ENCODE data around the gene ITGA5. TPM values are rescaled to one million over a fixed set of nuclear protein-coding genes. Genes with fewer than 3 reads are reported as not detected.

The ITGA5 gene
- 1,184 and 1,463 TPM in 2 replicates for total RNA-seq

GRCh38 chr12:54419088-54419887 lies at the start of gene ITGA5:
Gene ITGA5, minus strand, starts transcription at chr12:54419266. Its CDS starts 68 bp downstream, at chr12:54419198.

DNA sequence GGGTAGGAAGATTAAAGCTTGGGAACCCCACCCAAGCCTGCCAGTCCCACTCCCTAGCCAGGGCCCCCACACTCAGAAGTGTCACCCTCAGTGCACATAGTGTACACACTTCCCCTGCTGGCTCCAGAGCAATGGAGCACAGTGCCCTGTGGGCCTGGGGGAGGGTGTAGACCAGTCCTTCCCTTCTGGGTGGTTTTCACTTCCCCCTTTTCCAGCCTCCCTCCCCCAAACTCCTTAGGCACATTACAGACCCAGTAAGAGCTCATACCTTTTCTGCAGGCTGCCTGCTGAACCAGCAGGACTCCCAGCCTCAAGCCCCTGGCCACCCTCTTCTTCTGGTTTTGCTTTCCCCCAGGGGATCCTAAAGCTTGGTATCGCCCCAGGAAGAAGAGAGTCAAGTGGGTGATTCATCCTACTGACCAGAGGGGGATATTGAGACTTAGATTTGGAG lies 34.5 kb downstream of the ITGA5 start, which contains the start of gene ZNF385A:
TSS of gene ZNF385A (minus strand) at position 143 of the 451 bp plus-strand sequence. CDS start 219 bp downstream, outside the sequence.

GRCh38 chr12:54364413-54364812 lies 54.7 kb downstream of the ITGA5 start, which contains the start of gene GPR84:
Gene GPR84, minus strand, starts transcription at chr12:54364486. Its CDS starts 635 bp downstream, at chr12:54363851.

Other genes starting within 250 kb of the ITGA5 start
- 12.8 and 24.2 TPM in 2 replicates for gene SMUG1, start 230.3 kb downstream of the ITGA5 start, total RNA-seq
- 47.4 and 57.5 TPM in 2 replicates for gene CBX5, start 139.1 kb downstream of the ITGA5 start, total RNA-seq
- gene HNRNPA1, start 138.5 kb downstream of the ITGA5 start, total RNA-seq: 415 and 513 TPM in 2 replicates
- gene NFE2, start 118.3 kb downstream of the ITGA5 start, total RNA-seq: not detected in 2 replicates
- gene COPZ1, start 94.1 kb downstream of the ITGA5 start, total RNA-seq: 128 and 130 TPM in 2 replicates
- 0.38 TPM in 1 of 2 replicates, not detected in the other for gene GPR84, start 54.8 kb downstream of the ITGA5 start, total RNA-seq
- 0.67 and 1.3 TPM in 2 replicates for gene ZNF385A, start 34.5 kb downstream of the ITGA5 start, total RNA-seq
- 2.4 TPM in 1 of 2 replicates, not detected in the other for gene GTSF1, start 54.3 kb upstream of the ITGA5 start, total RNA-seq
- 0.10 and 0.33 TPM in 2 replicates for gene NCKAP1L, start 78.5 kb upstream of the ITGA5 start, total RNA-seq
- not detected in 2 replicates for gene PDE1B, start 130.3 kb upstream of the ITGA5 start, total RNA-seq
- not detected in 2 replicates for gene PPP1R1A, start 169.4 kb upstream of the ITGA5 start, total RNA-seq
- gene LACRT, start 215.6 kb upstream of the ITGA5 start, total RNA-seq: not detected in 2 replicates
- not detected in 2 replicates for gene DCD, start 229.1 kb upstream of the ITGA5 start, total RNA-seq